GM19463 (cell line): Measurements from ENCODE around the gene NDUFAF3.
A peak's percentile ranks its signal among the peaks of the same experiment; 100 is the strongest.

Source experiments
- ATAC-seq: cut with Tn5 transposase; IDR thresholded peaks from one replicate; pipeline ENCODE4 v1.9.1; 2021; ENCODE audit warnings: mild to moderate bottlenecking, moderate library complexity; ENCODE audit not compliant: unreplicated experiment

Gene NDUFAF3

DNA sequence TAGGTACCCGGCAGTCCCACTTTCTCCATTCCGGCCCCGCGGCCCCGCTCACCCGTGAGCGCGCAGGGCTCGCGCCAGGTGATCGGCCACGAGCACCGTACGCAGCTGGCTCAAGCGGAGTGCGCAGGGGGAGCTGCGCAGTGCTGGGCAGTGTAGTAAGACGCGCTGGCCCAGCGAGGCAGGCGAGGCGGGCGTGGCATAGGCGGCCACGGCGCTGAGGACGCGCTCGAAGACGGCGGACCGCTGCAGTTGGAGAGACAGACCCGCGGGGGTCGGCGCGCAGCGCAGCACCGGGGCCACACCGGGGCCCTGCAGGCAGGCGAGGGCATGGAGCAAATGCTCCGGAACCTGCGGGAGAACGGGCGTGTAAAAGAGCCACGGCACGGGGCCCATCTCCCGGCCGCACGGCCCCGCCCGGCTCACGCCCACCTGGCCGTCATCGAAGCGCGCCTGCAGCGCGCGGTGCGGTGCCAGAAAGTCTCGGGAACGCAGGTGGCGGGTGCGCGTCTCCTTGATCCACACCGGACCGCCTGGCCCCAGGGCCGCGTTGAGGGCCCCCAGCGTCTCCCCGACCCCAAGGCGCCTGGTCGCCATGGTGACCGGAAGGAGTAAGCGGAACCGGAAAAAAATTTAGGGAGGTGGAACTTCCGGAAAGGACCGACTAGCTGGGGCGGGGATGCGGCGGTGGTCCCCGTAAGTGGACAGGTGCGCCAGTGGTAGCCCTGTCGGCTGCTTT is 3.8 kb upstream of the NDUFAF3 start, which contains the start of gene DALRD3:
TSS of gene DALRD3 (minus strand) at position 610 of the 736 bp plus-strand sequence. CDS start at position 594, 16 bp downstream.
- no peak for ATAC-seq

DNA sequence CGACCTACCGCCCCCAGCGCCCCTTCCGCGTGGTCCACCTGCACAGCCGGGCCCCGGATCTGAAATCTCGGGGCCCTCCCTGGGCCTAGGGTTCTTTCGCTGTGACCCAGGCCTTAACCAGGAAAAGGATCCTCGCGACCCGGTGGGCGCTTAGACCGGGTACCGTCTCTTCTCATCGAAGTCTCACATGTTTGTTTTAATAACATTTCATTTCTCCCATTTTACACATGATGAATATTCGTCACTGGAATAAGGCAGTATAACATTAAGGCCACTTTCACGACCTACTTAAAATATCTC is 3.3 kb upstream of the NDUFAF3 start:
- no peak for ATAC-seq

DNA sequence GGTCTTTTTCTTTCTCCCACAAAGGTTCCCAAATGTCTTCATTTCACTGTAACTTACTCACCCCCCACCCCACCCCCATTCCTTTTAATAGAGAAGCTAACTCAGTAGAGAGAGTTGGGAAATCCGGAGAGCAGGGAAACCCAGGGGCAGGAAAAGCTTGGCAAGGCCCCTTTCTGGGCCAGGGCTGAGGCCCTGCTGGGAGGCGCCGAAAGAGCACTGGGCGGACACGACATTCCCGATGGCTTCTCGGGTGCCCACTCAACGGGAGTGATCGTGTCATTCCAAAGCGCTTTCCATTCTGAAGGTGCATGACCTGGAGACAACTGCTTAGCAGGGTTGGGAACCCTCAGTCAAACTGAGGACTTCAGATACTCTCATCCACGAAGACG is 2.0 kb upstream of the NDUFAF3 start:
- ATAC-seq = no peak

DNA sequence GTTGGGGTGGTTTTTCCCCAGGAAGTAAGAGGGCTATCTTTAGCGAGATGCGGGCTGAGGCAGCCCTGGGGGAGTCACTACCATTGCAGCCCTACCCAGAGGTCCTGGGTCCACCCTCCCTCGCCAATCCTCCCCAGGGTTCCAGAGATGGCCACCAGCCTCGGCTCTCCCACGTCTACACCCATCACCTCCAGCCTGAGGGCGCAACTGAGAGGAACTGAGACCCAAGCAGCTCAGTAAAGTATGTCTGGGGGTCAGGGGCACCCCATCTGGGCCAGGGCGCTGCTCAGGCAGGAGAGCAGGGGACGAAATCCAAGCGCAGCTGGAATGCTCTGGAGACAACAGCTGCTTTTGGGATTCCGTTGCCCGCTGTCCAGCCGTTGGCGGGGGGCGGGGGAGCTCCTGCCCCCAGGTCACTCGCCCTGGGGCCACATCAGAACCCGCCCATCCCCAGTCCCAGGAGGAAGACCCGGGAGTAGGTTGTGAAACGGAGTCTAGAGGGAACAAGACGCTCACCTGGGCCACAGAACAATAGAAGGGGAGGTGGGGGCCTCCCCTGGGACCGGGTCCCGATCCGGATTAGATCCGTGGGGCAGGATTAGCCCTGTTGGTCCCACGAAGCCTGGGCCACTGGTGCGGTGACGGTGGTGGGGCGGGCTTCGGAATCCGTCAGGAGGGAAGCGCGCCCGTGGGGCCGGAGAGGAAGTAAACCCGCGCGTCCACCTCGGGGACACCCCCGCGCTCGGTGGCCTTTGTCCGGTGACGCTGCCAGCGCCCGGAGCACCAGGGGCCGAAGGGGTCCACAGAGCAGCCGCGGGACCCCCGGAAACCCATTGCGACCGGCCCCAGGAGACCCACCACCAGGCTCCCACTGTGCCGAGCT is 1.4 kb upstream of the NDUFAF3 start:
- no peak for ATAC-seq

DNA sequence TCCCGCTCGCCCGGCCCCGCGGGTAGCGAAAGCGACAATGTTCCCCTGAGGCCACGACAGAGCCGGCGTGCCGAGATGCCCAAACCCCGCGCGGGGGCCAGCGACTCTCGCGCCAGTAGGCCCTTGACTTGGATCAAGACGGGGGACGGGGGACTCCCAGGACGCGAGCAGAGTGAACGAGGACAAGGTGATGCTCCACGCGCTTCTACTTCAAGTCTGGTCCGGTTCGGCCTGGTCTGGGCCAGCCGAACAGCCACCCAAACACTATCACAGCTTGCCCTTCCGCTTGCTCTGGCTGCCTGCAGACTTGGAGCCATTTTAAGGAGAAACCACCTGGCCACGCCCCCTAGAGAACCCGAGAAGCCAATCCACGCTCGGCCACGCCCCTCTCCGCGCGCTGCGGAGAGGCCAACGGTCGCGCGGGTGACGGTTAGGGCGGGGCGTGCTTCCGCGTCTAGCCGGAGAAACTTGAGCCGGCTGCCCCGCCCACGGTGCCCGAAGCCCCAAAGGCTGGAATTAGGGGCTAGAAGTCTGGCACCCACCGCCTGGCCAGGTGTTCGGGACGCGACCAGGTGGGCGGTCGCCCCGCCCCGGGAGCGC is 608 bp upstream of the NDUFAF3 start:
- peak; percentile 52 for ATAC-seq

DNA sequence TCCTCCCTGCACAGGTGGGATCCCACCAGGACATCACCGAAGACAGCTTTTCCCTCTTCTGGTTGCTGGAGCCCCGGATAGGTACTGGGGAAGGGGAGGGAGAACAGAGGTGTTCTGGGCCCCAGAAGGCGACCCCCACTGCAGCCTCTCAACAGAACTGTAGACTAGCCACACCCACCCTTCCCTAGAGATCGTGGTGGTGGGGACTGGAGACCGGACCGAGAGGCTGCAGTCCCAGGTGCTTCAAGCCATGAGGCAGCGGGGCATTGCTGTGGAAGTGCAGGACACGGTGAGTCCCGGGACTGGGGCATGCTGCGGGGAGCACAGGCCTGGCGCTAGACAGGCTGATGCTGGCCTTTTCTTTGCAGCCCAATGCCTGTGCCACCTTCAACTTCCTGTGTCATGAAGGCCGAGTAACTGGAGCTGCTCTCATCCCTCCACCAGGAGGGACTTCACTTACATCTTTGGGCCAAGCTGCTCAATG is 809 bp downstream of the NDUFAF3 start:
- ATAC-seq = no peak

DNA sequence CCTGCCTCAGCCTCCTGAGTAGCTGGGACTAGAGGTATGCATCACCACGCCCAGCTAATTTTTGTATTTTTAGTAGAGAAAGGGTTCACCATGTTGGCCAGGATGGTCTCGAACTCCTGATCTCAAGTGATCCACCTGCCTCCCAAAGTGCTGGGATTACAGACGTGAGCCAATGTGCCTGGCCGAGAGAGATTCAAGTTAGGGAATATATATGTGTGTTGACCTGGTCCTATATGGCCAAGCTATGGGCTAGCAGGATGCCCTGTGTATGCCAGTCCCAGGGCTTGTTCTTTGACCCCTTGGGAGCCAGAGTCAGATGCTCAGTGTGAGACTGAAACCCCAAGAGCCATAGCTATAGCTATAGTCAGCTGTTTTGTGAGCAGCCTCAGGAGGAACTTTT is 1.9 kb downstream of the NDUFAF3 start:
- ATAC-seq = no peak

DNA sequence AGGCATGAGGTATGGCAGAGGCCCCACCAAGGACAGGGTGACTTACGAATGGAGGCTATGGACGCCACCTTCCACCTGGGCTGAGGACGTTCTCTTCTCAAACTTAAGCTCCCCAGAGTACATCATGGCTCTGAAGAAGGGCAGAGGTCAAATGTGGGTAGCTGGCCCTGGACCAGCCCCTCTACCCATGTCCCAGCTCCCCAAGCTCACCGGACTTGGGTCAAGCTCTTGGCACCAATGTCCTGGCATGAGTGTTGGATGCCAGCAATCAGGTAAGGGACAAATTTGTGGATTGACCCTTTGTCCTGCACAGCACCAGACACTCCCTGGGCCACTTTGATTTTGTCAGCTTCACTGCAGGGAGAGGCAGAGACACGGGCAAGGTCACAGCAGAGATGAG is 2.5 kb downstream of the NDUFAF3 start:
- ATAC-seq = no peak

DNA sequence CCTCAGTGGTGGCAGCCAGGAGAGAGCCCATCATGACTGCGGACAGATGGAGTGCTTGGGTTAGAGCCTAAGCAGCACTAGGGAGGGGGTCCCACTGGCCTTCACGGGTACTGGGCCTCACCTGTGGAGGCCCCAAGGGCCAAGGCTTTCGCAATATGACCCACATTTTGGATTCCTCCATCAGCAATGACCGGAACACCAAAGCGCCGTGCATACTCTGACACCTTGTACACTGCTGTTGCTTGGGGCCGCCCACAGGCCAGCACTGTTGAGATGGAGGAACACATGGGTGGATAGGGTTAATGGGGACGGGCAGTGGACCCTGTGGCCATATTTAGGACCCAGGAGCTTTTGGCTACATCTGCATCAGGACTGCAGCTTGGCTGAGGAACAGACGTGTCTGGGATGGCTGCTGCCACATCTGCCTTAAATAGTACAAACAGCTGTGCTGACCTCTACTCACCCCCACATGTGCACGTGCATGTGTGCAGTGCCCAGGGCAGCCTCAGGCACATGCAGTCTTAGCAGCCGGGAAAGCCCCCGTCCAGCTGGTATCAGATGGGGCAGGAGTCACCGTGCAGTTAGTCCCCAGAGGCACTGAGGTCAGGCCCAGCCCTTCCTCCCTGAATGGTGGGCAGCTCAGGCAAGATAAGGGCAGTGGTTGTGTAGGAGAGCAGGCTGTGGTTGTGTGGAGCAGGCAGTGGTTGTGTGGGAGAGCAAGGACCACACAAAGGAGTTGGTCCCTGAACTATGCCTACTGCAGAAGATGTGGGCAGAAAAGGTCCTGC is 3.3 kb downstream of the NDUFAF3 start:
- ATAC-seq = no peak

DNA sequence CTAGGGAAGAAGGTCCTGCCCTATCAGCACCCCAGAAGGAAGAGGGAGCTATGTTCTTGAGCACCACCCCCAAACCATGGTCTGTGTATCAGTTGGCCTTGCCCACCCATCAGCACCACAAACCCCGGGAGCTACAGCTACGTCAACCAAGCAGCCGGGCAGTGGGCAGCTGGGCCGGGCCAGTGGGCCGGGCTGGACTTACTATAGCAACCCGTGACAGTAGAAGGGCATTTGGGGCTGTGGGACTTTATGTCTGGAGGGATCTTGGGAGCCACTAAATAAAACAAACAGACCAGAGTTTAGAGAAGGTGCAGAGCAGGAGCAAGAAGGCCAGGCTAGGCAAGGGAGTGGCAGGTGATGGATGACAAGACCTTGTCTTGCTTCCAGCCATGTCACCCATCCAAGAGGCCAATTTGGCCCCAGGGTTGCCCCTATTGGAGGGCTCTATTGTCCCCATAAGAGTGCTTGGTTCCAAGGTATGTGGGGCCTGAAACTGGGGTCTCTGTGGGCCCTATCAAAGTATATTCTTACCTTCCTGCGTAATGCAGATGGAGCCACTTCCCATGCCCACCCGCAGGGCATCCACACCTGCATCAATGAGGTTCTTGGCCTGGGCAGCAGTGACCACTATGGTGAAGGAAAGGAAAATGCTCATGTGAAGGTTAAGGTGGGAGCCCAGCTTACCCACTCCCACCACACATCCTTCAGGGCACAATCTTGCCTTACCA is 4.0 kb downstream of the NDUFAF3 start:
- ATAC-seq = no peak

DNA sequence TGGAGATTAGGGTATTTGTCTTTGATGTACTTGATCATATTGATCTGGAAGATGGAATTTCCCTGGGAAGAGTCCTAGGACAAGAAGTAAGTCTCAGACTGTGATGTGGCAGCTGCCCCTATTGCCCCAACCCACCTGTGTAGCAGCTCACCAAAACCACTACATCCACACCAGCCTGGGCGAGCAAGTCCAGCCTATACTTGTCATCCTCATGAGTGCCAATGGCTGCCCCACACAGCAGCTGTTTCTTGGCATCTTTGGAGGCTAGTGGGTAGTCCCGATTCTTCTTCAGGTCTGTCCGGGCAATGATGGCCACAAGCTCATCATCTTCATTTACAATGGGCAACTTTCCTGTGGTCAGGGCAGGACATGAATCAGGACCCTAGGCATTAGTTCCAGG is 4.6 kb downstream of the NDUFAF3 start:
- ATAC-seq = no peak

DNA sequence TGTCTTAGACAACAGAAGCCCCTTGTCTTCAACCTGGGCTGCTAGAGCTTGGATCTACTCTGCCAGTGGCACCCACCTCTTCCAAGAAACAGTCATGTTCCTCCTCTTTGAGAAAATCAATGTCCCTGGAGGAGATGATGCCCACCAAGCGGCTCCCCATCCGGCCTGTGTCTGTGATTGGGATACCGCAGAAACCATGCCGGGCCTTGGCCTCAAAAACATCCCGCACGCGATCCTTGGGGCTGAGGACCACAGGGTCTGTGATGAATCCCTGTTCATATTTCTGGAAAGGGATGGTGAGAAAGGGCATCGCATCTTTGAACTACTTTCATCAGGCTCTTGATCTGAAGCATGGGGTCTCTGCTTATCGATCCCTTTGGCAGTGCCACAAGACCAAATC is 5.7 kb downstream of the NDUFAF3 start:
- ATAC-seq = no peak

DNA sequence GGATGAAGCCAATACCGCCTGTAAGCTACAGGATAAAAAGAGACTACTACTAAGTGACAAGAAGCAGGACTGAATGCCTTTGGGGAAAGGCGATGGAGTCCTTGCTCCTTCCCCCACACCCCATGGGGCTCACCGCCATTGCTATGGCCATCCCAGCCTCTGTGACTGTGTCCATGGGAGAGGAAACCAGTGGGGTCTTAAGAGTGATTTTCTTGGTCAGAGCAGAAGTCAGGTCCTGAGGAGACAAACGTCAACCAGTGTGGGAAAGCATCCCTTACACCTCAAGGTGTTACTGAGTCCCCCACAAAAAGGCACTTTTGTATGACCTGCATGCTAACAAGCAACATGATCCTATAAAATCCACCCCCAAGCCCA is 6.4 kb downstream of the NDUFAF3 start:
- ATAC-seq = no peak

DNA sequence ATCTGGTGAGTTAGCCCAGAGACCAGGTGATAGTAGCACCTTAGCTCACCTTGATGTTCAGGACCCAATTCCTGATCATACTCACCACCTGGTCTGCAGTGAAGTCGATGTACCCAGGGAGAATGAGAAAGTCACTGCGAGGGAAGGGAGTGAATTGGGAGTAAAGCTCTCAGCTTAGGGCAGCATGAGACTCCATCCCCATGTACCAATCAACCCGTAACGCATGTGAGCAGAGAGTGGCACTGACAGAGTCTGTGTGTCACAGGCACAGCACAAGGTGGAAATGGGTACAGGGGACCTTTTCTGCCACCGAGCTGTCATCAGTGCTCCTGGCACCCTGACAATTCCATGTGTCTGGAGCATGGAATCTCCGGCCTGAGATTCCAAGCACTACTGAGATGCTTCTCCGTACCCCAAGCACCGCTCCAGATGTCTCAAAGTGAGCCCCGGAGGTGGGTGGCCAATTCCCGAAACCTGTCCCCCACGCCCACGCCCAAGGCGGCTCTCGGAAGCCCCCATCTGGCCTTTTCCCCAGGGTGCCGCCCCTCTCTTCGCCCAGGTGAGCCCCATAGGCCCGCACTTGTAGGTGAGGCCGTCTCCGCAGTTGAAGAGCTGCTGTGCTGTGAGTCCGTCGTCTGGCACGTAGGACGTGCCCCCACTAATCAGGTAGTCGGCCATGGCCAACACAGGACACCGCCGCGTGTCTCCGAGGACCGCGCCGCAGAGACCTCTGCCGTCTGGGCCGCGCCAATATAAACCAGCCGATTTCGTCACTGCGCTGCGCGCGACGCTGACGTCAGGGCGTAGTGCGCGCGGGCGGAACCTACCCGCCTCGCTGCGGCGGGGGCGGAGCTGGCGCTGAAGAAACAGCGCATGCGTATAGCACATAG is 7.0 kb downstream of the NDUFAF3 start, which contains the start of gene IMPDH2:
TSS of gene IMPDH2 (minus strand) at position 726 of the 890 bp plus-strand sequence. CDS start at position 678, 48 bp downstream.
- ATAC-seq = peak; percentile 87

DNA sequence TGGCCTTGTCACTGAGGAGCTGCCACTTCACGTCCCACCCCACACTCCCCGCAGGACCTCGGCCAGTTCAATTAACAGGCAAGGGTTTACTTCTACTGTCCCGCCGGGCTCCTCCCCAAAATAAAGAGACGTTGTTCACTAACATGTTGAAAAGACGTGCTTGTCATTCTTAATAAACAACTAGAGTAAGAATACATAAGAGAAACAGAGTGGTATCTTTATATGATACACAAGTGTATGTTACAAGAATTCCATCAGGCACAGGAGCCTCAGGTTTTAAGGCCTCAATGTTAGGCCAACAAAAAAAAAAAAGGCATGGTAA is 7.6 kb downstream of the NDUFAF3 start:
- no peak for ATAC-seq

DNA sequence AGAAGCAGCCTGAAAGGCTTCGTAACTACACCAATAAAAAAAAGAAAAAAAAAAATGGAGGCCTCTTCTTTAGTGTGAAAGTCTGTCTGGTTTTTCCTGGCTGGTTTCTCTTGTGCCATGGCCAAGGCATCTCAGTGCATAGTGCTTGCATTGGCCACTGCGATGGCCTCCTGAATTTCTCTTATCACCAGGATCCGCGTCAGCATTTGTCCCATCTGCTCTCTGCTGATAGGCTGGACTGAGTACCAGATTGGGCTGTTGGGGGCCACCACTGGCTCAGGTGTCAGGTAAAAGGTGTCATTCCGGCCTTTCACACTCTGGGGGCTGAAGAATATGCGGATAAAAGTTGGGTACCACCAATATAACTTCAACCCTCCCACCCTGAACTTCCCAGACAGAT is 8.4 kb downstream of the NDUFAF3 start:
- no peak for ATAC-seq

DNA sequence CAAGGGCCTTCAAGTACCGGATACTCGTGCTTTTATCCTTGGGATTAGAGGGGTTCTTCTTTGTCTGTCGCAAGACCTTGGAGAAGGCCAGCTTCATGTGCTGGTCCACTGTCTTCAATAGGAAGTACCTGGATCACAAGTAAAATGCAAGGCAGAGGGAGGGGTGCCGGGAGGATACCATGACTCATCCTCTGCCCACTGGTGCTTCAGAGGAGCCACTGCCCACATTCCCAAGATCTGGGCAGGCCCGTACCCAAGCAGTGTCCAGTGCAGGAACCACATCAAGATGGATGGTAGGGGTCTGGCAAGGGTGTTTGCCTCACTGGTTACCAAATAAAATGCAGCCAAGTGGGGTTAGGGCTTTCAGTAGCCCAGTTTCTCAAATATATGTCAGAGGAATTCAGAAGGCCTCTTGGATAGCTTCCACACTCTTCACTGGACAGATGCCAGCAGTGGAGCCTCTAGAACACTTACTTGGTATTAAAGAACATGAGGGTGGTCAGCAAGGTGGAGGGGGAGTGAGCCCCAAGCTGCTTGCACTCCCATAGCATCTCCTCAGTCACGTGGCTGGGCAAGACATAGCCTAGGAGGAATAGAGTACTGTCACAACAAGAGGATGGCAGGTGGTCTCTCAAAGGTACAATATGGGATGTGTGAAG is 10.9 kb downstream of the NDUFAF3 start:
- no peak for ATAC-seq

DNA sequence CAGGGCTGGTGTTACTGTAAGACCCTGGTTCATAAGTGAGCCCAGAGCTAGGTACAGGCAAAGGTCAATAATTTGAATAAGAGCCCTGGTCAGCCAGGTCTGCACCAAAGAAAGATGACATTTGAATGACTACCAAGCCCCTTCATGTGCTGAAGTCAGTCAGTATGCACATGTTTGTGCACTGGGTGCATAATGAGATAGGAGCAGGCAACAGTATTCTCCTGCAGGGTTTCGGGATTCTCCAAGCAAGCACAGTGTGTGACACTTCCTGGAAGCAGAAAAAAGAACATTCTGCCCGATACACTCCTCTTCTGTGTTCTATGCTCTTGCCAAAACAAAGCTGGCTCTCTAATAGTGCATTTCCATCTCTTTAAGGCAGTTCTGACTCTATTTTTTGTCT is 12.7 kb downstream of the NDUFAF3 start:
- no peak for ATAC-seq

DNA sequence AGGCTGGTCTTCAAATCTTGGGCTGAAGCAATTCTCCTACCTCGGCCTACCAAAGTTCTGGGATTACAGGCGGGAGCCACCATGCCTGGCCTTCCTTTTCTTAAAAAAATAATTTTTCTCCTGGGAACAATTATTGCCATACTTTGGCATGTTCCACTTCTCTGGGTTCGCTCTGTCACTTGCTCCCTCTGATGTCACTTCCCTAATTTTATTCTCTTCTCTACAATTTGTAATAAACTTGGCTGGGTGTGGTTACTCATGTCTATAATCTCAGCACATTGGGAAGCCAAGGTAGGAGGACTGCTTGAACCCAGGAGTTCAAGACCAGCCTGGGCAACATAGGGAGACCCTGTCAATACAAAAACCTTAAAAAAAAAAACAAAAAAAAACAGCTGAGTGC is 13.4 kb downstream of the NDUFAF3 start:
- no peak for ATAC-seq
